ENCODE results near the gene KRT15. TPM values are rescaled to one million over a fixed set of nuclear protein-coding genes. Genes with fewer than 3 reads are reported as not detected.

The KRT15 gene
- total RNA-seq, 1 experiment from 2014 or later: not detected

DNA sequence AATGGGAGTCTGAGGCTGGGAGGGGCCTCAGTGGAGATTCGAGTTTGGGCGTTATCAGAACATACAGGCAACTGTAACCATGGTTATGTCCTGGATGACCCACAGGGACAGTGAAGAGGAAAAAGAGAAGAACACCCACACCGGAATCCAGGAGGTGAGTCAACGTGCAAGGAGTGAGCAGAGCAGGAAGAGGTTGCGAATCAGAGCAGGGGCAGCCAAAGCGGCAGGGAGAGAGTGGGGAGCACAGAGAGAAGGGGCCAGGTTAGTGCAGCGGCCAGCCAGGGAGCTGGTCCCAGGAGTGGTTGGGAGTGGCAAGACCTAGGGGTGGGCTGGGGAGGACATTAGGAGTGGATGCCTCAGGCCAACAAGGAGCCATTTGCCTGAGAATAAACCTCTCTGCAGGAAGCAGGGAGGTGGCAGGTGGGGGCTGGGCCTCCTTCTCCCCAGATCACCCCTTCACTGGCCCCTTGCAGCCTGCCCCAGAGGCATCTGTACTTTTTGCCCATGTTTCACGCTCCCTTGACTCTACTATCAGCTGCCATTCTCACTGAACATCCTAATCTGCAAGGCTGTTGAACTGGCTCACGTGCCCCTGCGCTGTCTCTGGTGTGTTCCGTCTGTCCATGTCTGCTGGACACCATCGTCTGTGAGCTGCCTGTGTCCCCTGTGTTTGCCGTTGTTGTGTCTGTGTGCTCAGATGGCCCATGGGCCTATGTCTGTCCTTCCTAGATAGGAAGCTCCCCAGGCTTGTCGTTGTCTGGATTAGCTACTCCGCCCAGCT is 18.4 kb downstream of the KRT15 start:
- Histone ChIP-seq H3K27me3 (ENCODE audit: low read length) (no peaks in the 10 kb centered on the region), H4K20me1 (ENCODE audit: insufficient read depth, low read depth, low read length) (no peaks in the 10 kb centered on the region; the same call in 1 of the 2 replicates), H2AFZ (ENCODE audit: low read length) (no peak overlapping the region), H3K4me1 (ENCODE audit: low read length) (peaks cover 3% of the 10 kb centered on the region), H3K4me2 (ENCODE audit: low read depth, low read length, poor library complexity, severe bottlenecking) (no peak overlapping the region), H3K4me3 (ENCODE audit: low read length) (no peak overlapping the region), H3K9me3 (ENCODE audit: low read length) (no peaks in the 10 kb centered on the region), H3K9ac (ENCODE audit: low read length) (no peak overlapping the region), H3K79me2 (ENCODE audit: low read length) (no peaks in the 10 kb centered on the region), H3K27ac (ENCODE audit: low read length) (no peak overlapping the region), H3K9me2 (replicated peaks; ENCODE audit: insufficient read depth, low read length) (no peaks in the 10 kb centered on the region), H3K36me3 (ENCODE audit: insufficient read depth, low read length) (no peaks in the 10 kb centered on the region)
- no peak for DNase-seq

GRCh38 chr17:41499714-41500113 is 19.0 kb downstream of the KRT15 start:
- Histone ChIP-seq H3K9me3 (ENCODE audit: low read length) (no peaks in the 10 kb centered on the region), H3K4me2 (ENCODE audit: low read depth, low read length, poor library complexity, severe bottlenecking) (no peak overlapping the region), H3K79me2 (ENCODE audit: low read length) (no peaks in the 10 kb centered on the region), H3K4me1 (ENCODE audit: low read length) (peaks cover 3% of the 10 kb centered on the region), H3K9me2 (replicated peaks; ENCODE audit: insufficient read depth, low read length) (no peaks in the 10 kb centered on the region), H3K4me3 (ENCODE audit: low read length) (no peak overlapping the region), H3K9ac (ENCODE audit: low read length) (no peak overlapping the region), H2AFZ (ENCODE audit: low read length) (no peak overlapping the region), H4K20me1 (ENCODE audit: insufficient read depth, low read depth, low read length) (no peaks in the 10 kb centered on the region), H3K27ac (ENCODE audit: low read length) (no peak overlapping the region), H3K27me3 (ENCODE audit: low read length) (no peaks in the 10 kb centered on the region), H3K36me3 (ENCODE audit: insufficient read depth, low read length) (no peaks in the 10 kb centered on the region)
- DNase-seq: no peak

DNA sequence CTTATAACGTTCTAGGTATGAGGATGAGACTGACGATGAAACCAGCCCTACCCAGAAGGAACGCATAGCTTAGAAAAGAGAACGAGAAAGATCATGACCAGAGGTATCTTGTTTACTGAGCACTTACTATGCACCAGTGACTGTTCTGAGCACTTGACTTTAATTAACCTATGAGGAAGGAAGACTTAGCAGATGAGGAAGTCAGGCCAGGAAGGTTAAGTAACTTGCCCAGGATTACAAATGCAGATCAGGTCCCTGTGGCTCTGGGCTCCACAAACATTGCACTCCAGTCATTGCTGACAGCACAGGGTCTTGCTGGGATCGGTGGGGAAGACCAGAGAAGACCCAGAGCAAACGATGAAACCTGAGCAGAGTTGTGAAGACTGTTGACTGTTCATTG is 20.4 kb downstream of the KRT15 start:
- H3K4me2 ChIP-seq (ENCODE audit: low read depth, low read length, poor library complexity, severe bottlenecking): no peak overlapping the region

GRCh38 chr17:41496803-41497484 is 21.7 kb downstream of the KRT15 start:
- H4K20me1 ChIP-seq (ENCODE audit: insufficient read depth, low read depth, low read length): no peaks in the 10 kb centered on the region
- H3K9ac ChIP-seq (ENCODE audit: low read length): no peak overlapping the region
- DNase-seq: peak; percentile 93
- peak overlapping the region; percentile 32 for H3K4me2 ChIP-seq (ENCODE audit: low read depth, low read length, poor library complexity, severe bottlenecking)
- peak overlapping the region; percentile 74; the same call in 1 of the 2 replicates for H2AFZ ChIP-seq (ENCODE audit: low read length)
- no peaks in the 10 kb centered on the region for H3K27me3 ChIP-seq (ENCODE audit: low read length)
- no peak overlapping the region for H3K27ac ChIP-seq (ENCODE audit: low read length)
- no peaks in the 10 kb centered on the region for H3K79me2 ChIP-seq (ENCODE audit: low read length)
- H3K4me1 ChIP-seq (ENCODE audit: low read length): peaks cover 3% of the 10 kb centered on the region
- H3K4me3 ChIP-seq (ENCODE audit: low read length): no peak overlapping the region
- no peaks in the 10 kb centered on the region for H3K9me3 ChIP-seq (ENCODE audit: low read length)
- H3K36me3 ChIP-seq (ENCODE audit: insufficient read depth, low read length): no peaks in the 10 kb centered on the region
- no peaks in the 10 kb centered on the region for H3K9me2 ChIP-seq (replicated peaks; ENCODE audit: insufficient read depth, low read length)

More for the DNA sequence above, 20.4 kb downstream of the KRT15 start:
- Histone ChIP-seq H2AFZ (ENCODE audit: low read length) (no peak overlapping the region), H3K27ac (ENCODE audit: low read length) (no peak overlapping the region), H3K27me3 (ENCODE audit: low read length) (no peaks in the 10 kb centered on the region), H3K9ac (ENCODE audit: low read length) (no peak overlapping the region), H3K9me2 (replicated peaks; ENCODE audit: insufficient read depth, low read length) (no peaks in the 10 kb centered on the region), H3K79me2 (ENCODE audit: low read length) (no peaks in the 10 kb centered on the region), H3K4me3 (ENCODE audit: low read length) (no peak overlapping the region), H3K9me3 (ENCODE audit: low read length) (no peaks in the 10 kb centered on the region), H3K36me3 (ENCODE audit: insufficient read depth, low read length) (no peaks in the 10 kb centered on the region), H3K4me1 (ENCODE audit: low read length) (peaks cover 3% of the 10 kb centered on the region), H4K20me1 (ENCODE audit: insufficient read depth, low read depth, low read length) (no peaks in the 10 kb centered on the region)
- peak; percentile 53 for DNase-seq

DNA sequence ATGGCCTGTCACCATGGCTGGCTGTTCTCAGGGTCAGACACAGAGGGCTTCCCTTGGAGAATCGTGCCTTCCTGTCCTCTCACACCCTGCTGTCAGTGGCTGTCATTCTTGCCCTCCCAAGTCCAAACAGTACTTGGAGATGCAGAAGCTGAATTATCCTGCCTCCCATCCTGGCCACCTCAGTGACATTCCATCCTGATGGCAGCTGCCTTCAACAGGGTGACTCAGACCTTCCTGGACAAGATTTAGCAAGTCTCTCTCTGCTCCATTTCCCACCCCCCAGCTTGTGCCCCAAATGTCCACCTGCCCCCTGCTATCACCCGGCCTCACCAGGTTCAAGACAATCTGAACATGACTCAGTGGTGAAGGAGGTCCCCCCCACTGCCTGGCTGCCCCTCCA is 24.2 kb downstream of the KRT15 start:
- no peak for DNase-seq
- H3K9ac ChIP-seq (ENCODE audit: low read length): no peak overlapping the region
- H3K4me2 ChIP-seq (ENCODE audit: low read depth, low read length, poor library complexity, severe bottlenecking): no peak overlapping the region

DNA sequence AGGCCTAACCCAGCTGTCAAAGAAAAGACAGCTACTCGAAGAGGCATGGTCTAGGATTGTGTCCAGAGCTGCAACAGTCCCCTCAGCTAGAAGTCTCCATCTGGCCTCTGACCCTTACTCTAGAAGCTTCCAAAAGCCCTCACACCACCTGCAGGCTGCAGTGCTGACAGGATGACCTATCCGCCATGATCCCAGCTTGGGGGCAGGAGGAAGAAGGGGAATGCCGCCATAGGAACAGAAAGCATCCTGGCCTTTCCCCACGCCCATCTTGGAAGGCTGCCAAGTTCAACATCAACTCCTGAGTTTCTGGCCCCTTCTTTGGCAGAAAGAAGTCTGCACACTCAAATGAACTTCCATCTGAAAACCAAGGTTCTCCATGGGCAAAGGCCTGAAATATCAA is 25.9 kb downstream of the KRT15 start:
- H3K27ac ChIP-seq (ENCODE audit: low read length): no peak overlapping the region
- H3K4me2 ChIP-seq (ENCODE audit: low read depth, low read length, poor library complexity, severe bottlenecking): no peak overlapping the region
- no peaks in the 10 kb centered on the region for H3K9me3 ChIP-seq (ENCODE audit: low read length)
- no peak for DNase-seq
- no peaks in the 10 kb centered on the region for H3K79me2 ChIP-seq (ENCODE audit: low read length)
- no peak overlapping the region for H3K4me3 ChIP-seq (ENCODE audit: low read length)
- no peak overlapping the region for H3K9ac ChIP-seq (ENCODE audit: low read length)
- peaks cover 3% of the 10 kb centered on the region for H3K4me1 ChIP-seq (ENCODE audit: low read length)
- H3K27me3 ChIP-seq (ENCODE audit: low read length): no peaks in the 10 kb centered on the region
- no peaks in the 10 kb centered on the region for H3K9me2 ChIP-seq (replicated peaks; ENCODE audit: insufficient read depth, low read length)
- no peak overlapping the region for H2AFZ ChIP-seq (ENCODE audit: low read length)
- no peaks in the 10 kb centered on the region for H3K36me3 ChIP-seq (ENCODE audit: insufficient read depth, low read length)
- no peaks in the 10 kb centered on the region for H4K20me1 ChIP-seq (ENCODE audit: insufficient read depth, low read depth, low read length)

More for the DNA sequence above, 24.2 kb downstream of the KRT15 start:
- no peak overlapping the region for H2AFZ ChIP-seq (ENCODE audit: low read length)
- no peak overlapping the region for H3K4me3 ChIP-seq (ENCODE audit: low read length)
- no peaks in the 10 kb centered on the region for H3K27me3 ChIP-seq (ENCODE audit: low read length)
- no peaks in the 10 kb centered on the region for H3K36me3 ChIP-seq (ENCODE audit: insufficient read depth, low read length)
- no peaks in the 10 kb centered on the region for H4K20me1 ChIP-seq (ENCODE audit: insufficient read depth, low read depth, low read length)
- H3K4me1 ChIP-seq (ENCODE audit: low read length): peaks cover 3% of the 10 kb centered on the region
- H3K27ac ChIP-seq (ENCODE audit: low read length): no peak overlapping the region
- H3K9me3 ChIP-seq (ENCODE audit: low read length): no peaks in the 10 kb centered on the region
- H3K9me2 ChIP-seq (replicated peaks; ENCODE audit: insufficient read depth, low read length): no peaks in the 10 kb centered on the region
- H3K79me2 ChIP-seq (ENCODE audit: low read length): no peaks in the 10 kb centered on the region

DNA sequence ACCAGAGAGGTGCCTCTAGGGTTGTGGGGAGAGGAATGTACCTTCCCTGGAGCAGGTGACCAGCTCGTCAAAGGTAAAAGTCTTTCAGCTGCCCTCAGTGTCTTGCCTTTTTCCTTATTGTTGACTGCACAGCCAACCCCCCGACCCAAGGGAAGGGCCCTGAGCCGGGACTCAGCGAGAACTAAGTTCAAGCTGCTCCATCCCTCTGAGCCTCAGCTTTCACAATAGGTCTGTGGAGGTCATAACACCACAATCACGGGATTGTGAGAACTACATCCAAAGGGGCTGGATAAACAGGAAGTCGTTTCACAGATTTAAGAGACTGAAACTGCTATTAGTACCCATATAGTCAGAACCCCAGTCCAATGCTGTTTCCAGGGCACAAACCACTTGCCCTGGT is 26.3 kb downstream of the KRT15 start:
- Histone ChIP-seq H3K79me2 (ENCODE audit: low read length) (no peaks in the 10 kb centered on the region), H3K27me3 (ENCODE audit: low read length) (no peaks in the 10 kb centered on the region), H3K9me3 (ENCODE audit: low read length) (no peaks in the 10 kb centered on the region), H2AFZ (ENCODE audit: low read length) (no peak overlapping the region), H3K4me3 (ENCODE audit: low read length) (no peak overlapping the region), H4K20me1 (ENCODE audit: insufficient read depth, low read depth, low read length) (no peaks in the 10 kb centered on the region), H3K27ac (ENCODE audit: low read length) (no peak overlapping the region), H3K36me3 (ENCODE audit: insufficient read depth, low read length) (no peaks in the 10 kb centered on the region), H3K9me2 (replicated peaks; ENCODE audit: insufficient read depth, low read length) (no peaks in the 10 kb centered on the region), H3K9ac (ENCODE audit: low read length) (no peak overlapping the region), H3K4me1 (ENCODE audit: low read length) (peaks cover 3% of the 10 kb centered on the region), H3K4me2 (ENCODE audit: low read depth, low read length, poor library complexity, severe bottlenecking) (no peak overlapping the region)
- DNase-seq: no peak

- Histone ChIP-seq H3K9me2 (replicated peaks; ENCODE audit: insufficient read depth, low read length) (no peaks in the 10 kb centered on the region), H3K27me3 (ENCODE audit: low read length) (no peaks in the 10 kb centered on the region), H3K9me3 (ENCODE audit: low read length) (no peaks in the 10 kb centered on the region), H3K4me1 (ENCODE audit: low read length) (no peaks in the 10 kb centered on the region), H3K4me3 (ENCODE audit: low read length) (no peak overlapping the region), H3K4me2 (ENCODE audit: low read depth, low read length, poor library complexity, severe bottlenecking) (no peak overlapping the region), H2AFZ (ENCODE audit: low read length) (no peak overlapping the region), H3K36me3 (ENCODE audit: insufficient read depth, low read length) (no peaks in the 10 kb centered on the region), H4K20me1 (ENCODE audit: insufficient read depth, low read depth, low read length) (no peaks in the 10 kb centered on the region), H3K9ac (ENCODE audit: low read length) (no peak overlapping the region), H3K27ac (ENCODE audit: low read length) (no peak overlapping the region), H3K79me2 (ENCODE audit: low read length) (no peaks in the 10 kb centered on the region)
- DNase-seq: no peak
Measured at GRCh38 chr17:41491476-41491875, 27.2 kb downstream of the KRT15 start.

Data from Karpas-422 (cell line).